AG09319 (cell line): Measurements from ENCODE around the gene SIM2.

Source experiments
- DNase-seq: peaks from one replicate; pipeline ENCODE4 v3.0.0-alpha.2; 2010; ENCODE audit warnings: low read depth; ENCODE audit errors: extremely low read depth
- CTCF ChIP-seq: IDR thresholded peaks from 2 replicates; pipeline ENCODE4 v1.5.1; 2011; ENCODE audit warnings: low read depth, mild to moderate bottlenecking, inconsistent platforms, low read length, moderate library complexity

The SIM2 gene

GRCh38 chr21:36734367-36735200 lies 35.7 kb downstream of the SIM2 start:
- DNase-seq = no peak
- no peak for TF ChIP-seq CTCF

- no peak for TF ChIP-seq CTCF
- no peak for DNase-seq
These were observed 36.2 kb downstream of the SIM2 start for GRCh38 chr21:36735201-36735515.

- DNase-seq = no peak
- no peak for TF ChIP-seq CTCF
These were observed 36.9 kb downstream of the SIM2 start for GRCh38 chr21:36735724-36736320.

- DNase-seq = no peak
- no peak for TF ChIP-seq CTCF
These were observed 39.7 kb downstream of the SIM2 start for GRCh38 chr21:36738489-36739126.

- TF ChIP-seq CTCF = no peak
- DNase-seq = no peak
These were observed 42.6 kb downstream of the SIM2 start for GRCh38 chr21:36741506-36741905.

GRCh38 chr21:36743008-36743407 lies 44.1 kb downstream of the SIM2 start:
- no peak for TF ChIP-seq CTCF
- DNase-seq = no peak

GRCh38 chr21:36743446-36743845 lies 44.5 kb downstream of the SIM2 start:
- no peak for TF ChIP-seq CTCF
- no peak for DNase-seq
